OCI-LY3 (cell line): Measurements from ENCODE around the gene TCERG1L.

Experiments
- CTCF ChIP-seq: fragments of 200-600, 300-600 bp; sonication (generic); IDR thresholded peaks from 2 replicates; pipeline ENCODE4 v1.5.1; 2014; ENCODE audit warnings: antibody characterized with exemption, low read length, low read depth
- EZH2phosphoT487 ChIP-seq: fragments of 200-600 bp; shearing (Covaris generic); IDR thresholded peaks from 2 replicates; pipeline ENCODE4 v1.6.1; 2018; ENCODE audit warnings: antibody characterized with exemption, mixed run types, low read depth

- TF ChIP-seq CTCF (no peak), EZH2phosphoT487 (no peak)
Observed at GRCh38 chr10:131095313-131095580, 216.3 kb downstream of the TCERG1L start.
